LHCN-M2 (cell line): Measurements from ENCODE around the gene FOXP1. TPM values are rescaled to one million over a fixed set of nuclear protein-coding genes. Genes with fewer than 3 reads are reported as not detected.
A peak's percentile ranks its signal among the peaks of the same experiment; 100 is the strongest.

Experiments used
- DNase-seq: peaks from one replicate; pipeline ENCODE4 v3.0.0-alpha.2; 2012; ENCODE audit warnings: low read depth
- total RNA-seq: library from RNA; depleted of rRNA; stranded (reverse); fragments of >200 nt; gene quantifications from 2 replicates; pipeline ENCODE4 v1.2.3, GENCODE V29; 2014

Gene FOXP1
- total RNA-seq, 1 experiment from 2014 or later, result 18.2 TPM

GRCh38 chr3:71082833-71083232, 500.7 kb downstream of the FOXP1 start:
- DNase-seq, result no peak

DNA sequence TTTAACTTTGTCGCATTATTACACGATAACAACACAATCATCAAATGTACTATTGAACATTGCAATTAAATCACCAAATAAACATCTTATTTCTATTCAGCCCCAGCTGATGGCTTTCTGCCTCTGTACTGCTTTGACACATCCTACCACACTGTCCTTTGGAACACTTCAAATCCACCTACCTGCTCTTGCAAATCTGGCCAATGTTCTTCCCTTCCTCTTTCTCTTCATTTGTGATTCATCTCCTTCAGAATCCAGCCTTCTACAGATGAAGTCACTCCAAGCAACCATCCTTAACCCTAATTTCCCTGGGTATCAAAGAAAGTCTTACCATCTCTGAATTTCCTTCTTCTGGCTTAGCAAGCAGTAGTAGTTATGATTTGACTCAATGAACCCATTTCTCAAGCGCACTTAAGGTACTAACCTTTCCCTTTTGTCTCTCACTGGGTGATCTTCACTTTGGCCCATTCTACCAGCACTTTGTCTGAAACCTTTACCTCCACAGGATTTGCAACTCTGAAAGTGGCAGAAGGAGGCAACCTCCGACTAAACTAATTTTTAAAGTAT, 502.9 kb downstream of the FOXP1 start:
- DNase-seq, result no peak

DNA sequence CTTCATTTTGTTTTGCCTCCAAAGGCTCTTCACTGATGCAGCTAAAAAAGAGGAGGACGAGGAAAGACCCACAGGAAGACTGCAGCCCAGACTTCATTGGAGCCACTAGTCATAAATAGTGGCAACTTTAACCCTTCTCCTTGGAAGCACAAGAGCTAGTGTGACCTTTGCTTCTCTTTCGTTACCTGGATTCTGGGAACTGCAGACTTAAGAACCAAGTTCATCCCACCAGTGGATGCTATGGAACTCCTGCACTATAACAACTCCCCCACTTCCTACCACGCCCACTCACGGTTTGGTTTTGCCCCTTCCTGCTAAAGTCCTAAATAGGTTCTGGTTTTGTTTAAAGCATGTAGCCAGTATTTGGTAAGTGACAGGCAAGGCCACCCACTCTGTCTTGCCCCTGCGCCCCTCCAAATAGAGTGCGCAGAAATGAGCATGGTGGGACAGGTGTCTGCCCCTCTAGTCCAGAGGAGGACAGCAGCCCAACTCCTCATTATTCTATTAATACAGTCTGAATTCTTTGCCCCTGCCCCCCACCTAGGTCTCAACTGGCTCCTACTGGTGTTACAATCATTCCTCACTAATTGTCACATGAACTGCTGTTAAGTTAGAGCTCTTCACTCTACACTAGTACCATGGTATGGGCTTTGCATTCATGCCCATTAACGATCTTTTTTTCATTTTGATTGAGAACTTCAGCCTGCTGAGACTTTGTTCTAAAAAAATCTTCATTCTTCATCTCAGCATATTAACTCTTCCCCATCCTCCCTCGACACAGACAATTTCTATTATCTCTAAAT, 504.6 kb downstream of the FOXP1 start:
- no peak for DNase-seq

GRCh38 chr3:71078199-71078598, 505.3 kb downstream of the FOXP1 start:
- no peak for DNase-seq

DNA sequence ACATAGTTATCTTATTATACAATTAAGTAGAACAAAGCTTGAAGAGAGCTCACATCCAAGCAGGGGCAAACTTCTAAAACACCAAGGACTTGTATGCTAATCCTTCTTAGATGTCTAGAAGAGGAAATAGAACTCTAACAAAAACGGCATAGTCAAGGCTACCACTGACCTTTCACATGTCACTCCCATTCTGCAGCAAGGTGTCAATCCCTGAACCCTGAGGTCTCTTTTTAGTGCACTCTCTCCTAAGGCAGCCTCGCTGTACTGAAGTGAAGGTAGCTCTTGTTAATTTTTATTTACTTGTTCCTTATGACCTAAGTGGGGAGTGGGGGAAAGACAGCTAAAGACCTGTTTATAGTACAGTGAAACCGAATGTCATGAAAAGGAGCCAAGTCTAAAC, 506.5 kb downstream of the FOXP1 start:
- DNase-seq, result no peak

GRCh38 chr3:71076361-71077002, 507.0 kb downstream of the FOXP1 start:
- no peak for DNase-seq

GRCh38 chr3:71075494-71075893, 508.0 kb downstream of the FOXP1 start:
- DNase-seq, result no peak

GRCh38 chr3:71074423-71074822, 509.1 kb downstream of the FOXP1 start:
- DNase-seq, result no peak

- DNase-seq, result no peak
These were observed 510.5 kb downstream of the FOXP1 start for GRCh38 chr3:71072986-71073385.

- no peak for DNase-seq
These were observed 511.2 kb downstream of the FOXP1 start for GRCh38 chr3:71072287-71072686.

- DNase-seq, result no peak
These were observed 512.7 kb downstream of the FOXP1 start for GRCh38 chr3:71070497-71071463.

- peak; percentile 49 for DNase-seq
These were observed 513.7 kb downstream of the FOXP1 start for GRCh38 chr3:71069797-71070196.

GRCh38 chr3:71067977-71068654, 515.4 kb downstream of the FOXP1 start:
- no peak for DNase-seq

- DNase-seq, result no peak
These were observed 516.7 kb downstream of the FOXP1 start for GRCh38 chr3:71066849-71067261.

- no peak for DNase-seq
These were observed 517.2 kb downstream of the FOXP1 start for GRCh38 chr3:71066356-71066755.

DNA sequence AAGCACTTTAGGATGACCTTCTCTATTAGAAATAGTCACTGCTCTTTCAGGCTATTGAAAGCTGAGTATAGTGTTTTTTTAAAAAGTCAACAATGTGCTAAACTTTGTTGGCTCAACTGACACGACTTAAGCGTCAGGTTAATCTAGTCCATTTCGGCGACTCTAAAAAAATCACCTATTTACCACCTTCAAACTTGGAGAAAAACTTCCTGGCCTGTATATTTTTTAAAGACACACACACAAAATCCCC, 517.8 kb downstream of the FOXP1 start:
- no peak for DNase-seq

DNA sequence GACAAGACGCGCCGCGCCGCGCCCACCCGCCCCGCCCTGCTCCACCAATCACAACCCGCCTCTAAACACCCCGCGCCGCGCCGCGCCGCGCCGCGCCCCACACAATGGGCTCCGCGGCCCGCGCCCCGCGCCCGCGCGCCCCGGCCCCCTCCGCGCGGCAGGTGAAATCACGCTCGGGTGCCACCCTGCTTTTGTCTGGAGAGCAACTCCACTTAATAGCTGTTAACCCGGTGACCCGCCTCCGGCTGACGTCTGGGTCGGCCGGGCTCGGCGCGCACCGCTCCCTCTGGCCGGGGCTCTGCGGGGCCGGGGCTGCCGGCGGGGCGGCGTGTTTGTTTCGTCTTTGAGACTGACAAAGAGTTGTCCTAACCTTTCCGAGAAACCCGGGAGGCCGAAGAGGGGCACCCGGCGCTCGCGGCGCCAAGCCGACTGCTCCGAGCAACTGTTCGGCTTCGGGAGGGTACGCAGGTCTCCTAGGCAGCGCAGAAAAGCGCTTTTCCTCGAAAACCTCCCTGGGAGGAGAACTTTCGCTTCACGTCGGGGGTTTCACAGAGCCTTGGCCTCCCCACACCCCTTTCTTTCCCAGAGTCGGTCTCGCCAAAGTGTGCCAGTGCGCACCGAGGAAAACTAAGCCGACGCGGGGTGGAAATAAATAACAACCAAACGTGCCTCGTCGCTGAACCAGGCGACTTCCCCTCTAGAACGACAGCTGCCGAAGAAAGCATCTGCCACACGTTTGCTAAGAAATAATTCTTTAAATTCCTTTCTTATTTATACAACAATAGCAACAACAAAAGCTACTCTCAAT, 518.4 kb downstream of the FOXP1 start:
- peak; percentile 67 for DNase-seq

DNA sequence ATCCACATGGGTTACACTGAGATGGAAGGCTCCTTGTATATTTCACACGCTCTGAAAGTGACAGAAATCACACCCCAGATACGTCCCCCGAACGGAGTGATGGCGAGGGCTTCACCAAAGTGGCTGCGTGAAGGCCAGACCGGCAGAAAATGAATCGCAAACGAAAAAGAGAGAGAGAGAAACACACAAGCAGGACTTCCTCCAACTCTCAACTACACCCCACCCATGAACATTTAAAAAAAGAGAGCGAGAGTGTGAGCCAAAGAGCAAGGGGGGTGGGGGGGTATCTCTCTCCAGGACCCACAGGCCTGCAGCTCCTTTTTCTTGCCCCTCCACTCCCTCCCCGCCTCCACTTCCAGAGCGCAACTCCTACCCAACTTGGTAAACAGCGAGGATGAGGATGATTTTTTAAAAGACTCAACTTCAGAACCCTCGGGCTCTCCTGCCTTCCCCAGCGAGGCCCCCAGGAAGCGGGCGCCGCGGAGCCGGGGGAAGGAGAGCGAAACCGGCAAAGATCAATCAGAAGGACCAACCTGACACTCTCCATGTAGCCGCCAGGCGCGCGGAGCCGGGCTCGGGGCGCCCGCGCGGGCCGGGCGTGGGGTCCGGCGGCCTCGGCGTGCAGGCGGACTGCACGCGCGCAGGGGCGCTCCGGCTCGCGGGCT, 519.1 kb downstream of the FOXP1 start:
- DNase-seq, result peak; percentile 43

- peak; percentile 40 for DNase-seq
These were observed 519.7 kb downstream of the FOXP1 start for GRCh38 chr3:71063773-71064290.
